ENCODE measurements around the gene RASAL3. TPM values are rescaled to one million over a fixed set of nuclear protein-coding genes. Genes with fewer than 3 reads are reported as not detected.

The RASAL3 gene
- total RNA-seq, 4 donors from 2014 or later, result 0.33 to 7.0 (median 2.0) TPM

DNA sequence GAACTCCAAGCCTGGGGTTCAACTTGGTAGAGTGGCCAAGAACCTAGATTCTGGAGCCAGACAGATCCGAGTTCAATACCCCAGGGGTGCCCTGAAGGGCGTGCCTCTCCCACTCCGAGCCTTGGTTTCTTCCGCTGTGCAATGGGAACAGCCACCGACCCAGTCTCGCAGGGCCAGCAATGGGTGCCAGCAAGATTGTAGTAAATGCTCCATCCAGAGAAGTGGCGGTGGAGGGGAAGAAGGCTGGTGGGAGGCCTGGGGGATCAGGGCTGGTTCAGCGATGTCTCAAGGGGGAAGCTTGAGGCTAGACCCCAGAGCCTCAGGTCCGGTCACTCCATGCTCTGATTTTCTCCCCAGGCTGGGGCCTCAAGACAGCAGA, 19.1 kb downstream of the RASAL3 start:
- TF ChIP-seq CTCF (IDR thresholded peaks at IDR 0.05; ENCODE audit: low read depth), result no peak

GRCh38 chr19:15444505-15445226, 19.7 kb downstream of the RASAL3 start:
- no peak for TF ChIP-seq CTCF (IDR thresholded peaks at IDR 0.05; ENCODE audit: low read depth)

DNA sequence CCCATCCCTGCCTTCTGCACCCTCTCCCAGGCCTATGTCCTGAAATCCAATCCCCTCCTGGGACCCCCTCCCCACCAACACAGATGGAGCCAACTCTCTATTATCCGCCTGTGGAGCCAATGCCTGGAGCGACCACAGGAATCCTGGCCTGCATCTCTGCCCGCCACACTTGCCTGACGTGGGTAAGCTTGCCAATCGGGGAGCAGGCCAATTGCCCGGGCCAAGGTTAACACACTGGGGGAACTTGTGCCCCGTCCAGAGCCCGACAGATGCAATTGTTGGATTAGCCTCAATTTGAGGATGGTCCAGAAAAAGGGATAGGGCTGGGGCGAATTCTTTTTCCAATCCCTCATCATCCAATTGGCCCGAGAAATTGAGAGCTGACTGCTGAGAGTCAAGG, 20.5 kb downstream of the RASAL3 start:
- TF ChIP-seq CTCF (IDR thresholded peaks at IDR 0.05; ENCODE audit: low read depth), result no peak

DNA sequence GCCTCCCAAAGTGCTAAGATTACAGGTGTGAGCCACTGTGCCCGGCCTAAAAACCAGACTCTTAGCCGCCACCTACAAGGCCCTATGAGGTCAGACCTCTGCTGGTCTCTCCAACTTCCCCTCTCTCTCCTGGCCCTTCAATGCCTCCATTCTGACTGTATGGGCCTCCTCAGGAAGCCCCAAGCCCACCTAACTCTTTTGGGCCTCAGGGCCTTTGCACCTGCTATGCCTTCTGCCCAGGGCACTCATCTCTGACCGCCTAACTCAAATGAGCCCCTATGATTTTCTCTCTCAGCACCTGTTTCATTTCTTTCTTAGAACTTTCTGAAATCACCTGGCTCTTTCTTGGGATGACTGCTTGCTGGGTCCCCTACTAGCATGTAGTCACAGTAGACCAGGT, 21.0 kb downstream of the RASAL3 start:
- TF ChIP-seq CTCF (IDR thresholded peaks at IDR 0.05; ENCODE audit: low read depth), result no peak

- TF ChIP-seq CTCF (IDR thresholded peaks at IDR 0.05; ENCODE audit: low read depth), result no peak
These were observed 22.0 kb downstream of the RASAL3 start for GRCh38 chr19:15442142-15442920.

DNA sequence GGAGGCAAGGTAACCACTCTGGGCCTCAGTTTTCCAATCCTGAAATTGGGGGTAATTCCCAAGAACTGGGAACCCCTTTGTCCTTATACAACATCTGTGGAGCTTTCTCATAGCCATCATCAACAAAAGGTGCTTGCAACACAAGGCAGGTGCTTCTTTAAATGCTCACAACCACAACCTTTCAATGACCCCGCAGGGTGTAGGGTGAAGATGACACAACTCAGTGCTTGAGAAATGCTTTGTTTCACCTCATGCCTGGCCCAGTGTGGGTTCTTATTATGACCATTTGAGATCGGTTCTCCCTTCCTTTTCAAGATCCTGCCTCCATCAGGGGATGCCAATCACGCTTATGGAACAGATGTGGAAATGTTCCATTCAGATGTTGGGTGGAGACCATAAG, 23.0 kb downstream of the RASAL3 start:
- no peak for TF ChIP-seq CTCF (IDR thresholded peaks at IDR 0.05; ENCODE audit: low read depth)

- no peak for TF ChIP-seq CTCF (IDR thresholded peaks at IDR 0.05; ENCODE audit: low read depth)
These were observed 24.3 kb downstream of the RASAL3 start for GRCh38 chr19:15439821-15440641.

Measured in subcutaneous adipose tissue (tissue), 4 donors.